A549 (cell line): Measurements from ENCODE around the gene NID1.

Experiments
- CBX8 ChIP-seq: fragments of 200-600 bp; sonication (generic); IDR thresholded peaks from 2 replicates; pipeline ENCODE4 v1.6.1; 2016
- EP300 ChIP-seq, 2 experiments: fragments of >200 bp; sonication (Bioruptor Twin); formaldehyde crosslinking; IDR thresholded peaks; 2 replicates in 1 of 2; 3 replicates in 1 of 2; pipeline ENCODE4 v1.6.1; 2016 to 2017
- HOXB13 ChIP-seq: fragments of 250-450 bp; sonication (Bioruptor Pico); IDR thresholded peaks from 2 replicates; pipeline ENCODE4 v1.5.0; 2020; ENCODE audit warnings: low read depth, mild to moderate bottlenecking, moderate library complexity
- MAFK ChIP-seq: fragments of 450-650 bp; IDR thresholded peaks from 2 replicates; pipeline ENCODE4 v1.6.1; 2014; ENCODE audit not compliant: partially characterized antibody
- POLR2A ChIP-seq: IDR thresholded peaks from 2 replicates; pipeline ENCODE4 v1.6.1; 2012; ENCODE audit warnings: mild to moderate bottlenecking, low read length
- ZFP36 ChIP-seq: fragments of 450-650 bp; IDR thresholded peaks from 2 replicates; pipeline ENCODE4 v1.6.1; 2014; ENCODE audit warnings: borderline replicate concordance; ENCODE audit not compliant: partially characterized antibody
- TF ChIP-seq, protein P1 (sequence below): IDR thresholded peaks from 2 replicates; pipeline ENCODE4 v1.6.1; 2012
- TF ChIP-seq, protein P2 (sequence below): fragments of >200 bp; sonication (Bioruptor Twin); formaldehyde crosslinking; IDR thresholded peaks from 3 replicates; pipeline ENCODE4 v1.5.1; 2016
- TF ChIP-seq, protein P3 (sequence below): IDR thresholded peaks from 2 replicates; pipeline ENCODE4 v1.6.1; 2012; ENCODE audit warnings: low read depth, borderline replicate concordance
- TF ChIP-seq, protein P4 (sequence below): fragments of 200-600 bp; sonication (generic); IDR thresholded peaks from 2 replicates; pipeline ENCODE4 v1.6.1; 2016; ENCODE audit warnings: antibody characterized with exemption, mild to moderate bottlenecking, moderate library complexity

DNA sequence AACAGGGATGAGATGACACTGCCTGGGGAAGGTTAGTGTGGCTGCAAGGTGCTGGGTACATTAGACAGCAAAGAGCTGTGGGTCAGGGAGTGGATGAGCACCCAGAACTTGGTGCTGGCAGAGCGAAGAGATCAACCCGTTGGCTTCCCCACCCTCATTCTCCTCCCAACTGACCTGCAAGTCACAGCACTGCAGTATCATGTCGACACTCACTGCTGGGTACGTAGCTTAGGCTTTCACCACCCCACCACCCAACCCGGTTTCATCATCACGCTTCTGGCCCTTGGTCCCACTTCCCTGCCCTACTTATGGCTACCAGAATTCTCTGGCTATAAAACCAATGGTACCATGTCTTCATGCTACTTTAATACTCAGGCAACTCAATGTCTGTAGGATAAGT is 124.6 kb downstream of the NID1 start:
- TF ChIP-seq, protein P1, sequence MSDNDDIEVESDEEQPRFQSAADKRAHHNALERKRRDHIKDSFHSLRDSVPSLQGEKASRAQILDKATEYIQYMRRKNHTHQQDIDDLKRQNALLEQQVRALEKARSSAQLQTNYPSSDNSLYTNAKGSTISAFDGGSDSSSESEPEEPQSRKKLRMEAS, result no peak
- TF ChIP-seq, protein P2, sequence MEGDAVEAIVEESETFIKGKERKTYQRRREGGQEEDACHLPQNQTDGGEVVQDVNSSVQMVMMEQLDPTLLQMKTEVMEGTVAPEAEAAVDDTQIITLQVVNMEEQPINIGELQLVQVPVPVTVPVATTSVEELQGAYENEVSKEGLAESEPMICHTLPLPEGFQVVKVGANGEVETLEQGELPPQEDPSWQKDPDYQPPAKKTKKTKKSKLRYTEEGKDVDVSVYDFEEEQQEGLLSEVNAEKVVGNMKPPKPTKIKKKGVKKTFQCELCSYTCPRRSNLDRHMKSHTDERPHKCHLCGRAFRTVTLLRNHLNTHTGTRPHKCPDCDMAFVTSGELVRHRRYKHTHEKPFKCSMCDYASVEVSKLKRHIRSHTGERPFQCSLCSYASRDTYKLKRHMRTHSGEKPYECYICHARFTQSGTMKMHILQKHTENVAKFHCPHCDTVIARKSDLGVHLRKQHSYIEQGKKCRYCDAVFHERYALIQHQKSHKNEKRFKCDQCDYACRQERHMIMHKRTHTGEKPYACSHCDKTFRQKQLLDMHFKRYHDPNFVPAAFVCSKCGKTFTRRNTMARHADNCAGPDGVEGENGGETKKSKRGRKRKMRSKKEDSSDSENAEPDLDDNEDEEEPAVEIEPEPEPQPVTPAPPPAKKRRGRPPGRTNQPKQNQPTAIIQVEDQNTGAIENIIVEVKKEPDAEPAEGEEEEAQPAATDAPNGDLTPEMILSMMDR, result no peak
- TF ChIP-seq POLR2A, result no peak
- TF ChIP-seq CBX8, result no peak
- TF ChIP-seq, protein P3, sequence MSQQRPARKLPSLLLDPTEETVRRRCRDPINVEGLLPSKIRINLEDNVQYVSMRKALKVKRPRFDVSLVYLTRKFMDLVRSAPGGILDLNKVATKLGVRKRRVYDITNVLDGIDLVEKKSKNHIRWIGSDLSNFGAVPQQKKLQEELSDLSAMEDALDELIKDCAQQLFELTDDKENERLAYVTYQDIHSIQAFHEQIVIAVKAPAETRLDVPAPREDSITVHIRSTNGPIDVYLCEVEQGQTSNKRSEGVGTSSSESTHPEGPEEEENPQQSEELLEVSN, result no peak
- TF ChIP-seq, protein P4, sequence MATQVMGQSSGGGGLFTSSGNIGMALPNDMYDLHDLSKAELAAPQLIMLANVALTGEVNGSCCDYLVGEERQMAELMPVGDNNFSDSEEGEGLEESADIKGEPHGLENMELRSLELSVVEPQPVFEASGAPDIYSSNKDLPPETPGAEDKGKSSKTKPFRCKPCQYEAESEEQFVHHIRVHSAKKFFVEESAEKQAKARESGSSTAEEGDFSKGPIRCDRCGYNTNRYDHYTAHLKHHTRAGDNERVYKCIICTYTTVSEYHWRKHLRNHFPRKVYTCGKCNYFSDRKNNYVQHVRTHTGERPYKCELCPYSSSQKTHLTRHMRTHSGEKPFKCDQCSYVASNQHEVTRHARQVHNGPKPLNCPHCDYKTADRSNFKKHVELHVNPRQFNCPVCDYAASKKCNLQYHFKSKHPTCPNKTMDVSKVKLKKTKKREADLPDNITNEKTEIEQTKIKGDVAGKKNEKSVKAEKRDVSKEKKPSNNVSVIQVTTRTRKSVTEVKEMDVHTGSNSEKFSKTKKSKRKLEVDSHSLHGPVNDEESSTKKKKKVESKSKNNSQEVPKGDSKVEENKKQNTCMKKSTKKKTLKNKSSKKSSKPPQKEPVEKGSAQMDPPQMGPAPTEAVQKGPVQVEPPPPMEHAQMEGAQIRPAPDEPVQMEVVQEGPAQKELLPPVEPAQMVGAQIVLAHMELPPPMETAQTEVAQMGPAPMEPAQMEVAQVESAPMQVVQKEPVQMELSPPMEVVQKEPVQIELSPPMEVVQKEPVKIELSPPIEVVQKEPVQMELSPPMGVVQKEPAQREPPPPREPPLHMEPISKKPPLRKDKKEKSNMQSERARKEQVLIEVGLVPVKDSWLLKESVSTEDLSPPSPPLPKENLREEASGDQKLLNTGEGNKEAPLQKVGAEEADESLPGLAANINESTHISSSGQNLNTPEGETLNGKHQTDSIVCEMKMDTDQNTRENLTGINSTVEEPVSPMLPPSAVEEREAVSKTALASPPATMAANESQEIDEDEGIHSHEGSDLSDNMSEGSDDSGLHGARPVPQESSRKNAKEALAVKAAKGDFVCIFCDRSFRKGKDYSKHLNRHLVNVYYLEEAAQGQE, result no peak
- TF ChIP-seq EP300 (IDR thresholded peaks at IDR 0.05), result no peak
- TF ChIP-seq HOXB13 (CRISPR knock-in tag), result no peak
- no peak for TF ChIP-seq ZFP36
- no peak for TF ChIP-seq MAFK
